Skeletal muscle tissue (tissue), 4 donors: ENCODE results near the gene GIPC3. TPM values are rescaled to one million over a fixed set of nuclear protein-coding genes. Genes with fewer than 3 reads are reported as not detected.
"Not testable (repeated sequence)": the region's sequence is repeated elsewhere in the genome, so short reads cannot be mapped to it uniquely, and the experiment has no call there.

Experiments used
- H3K27ac ChIP-seq: one replicate; pipeline ENCODE4 v1.7.0; 2013; ENCODE audit warnings: mild to moderate bottlenecking, low read depth, low read length, inconsistent platforms
- H3K27me3 ChIP-seq, 3 donors: one replicate each; pipeline ENCODE4 v1.7.0; 2013; ENCODE audit warnings: low read length in 3 of 3; ENCODE audit not compliant: control insufficient read depth in 3 of 3, insufficient read depth in 3 of 3
- H3K36me3 ChIP-seq, 3 donors: one replicate each; pipeline ENCODE4 v1.7.0; 2013; ENCODE audit warnings: low read length in 3 of 3; ENCODE audit not compliant: control insufficient read depth in 3 of 3, insufficient read depth in 3 of 3
- H3K4me1 ChIP-seq, 3 donors: one replicate each; pipeline ENCODE4 v1.7.0; 2013; ENCODE audit warnings: low read length in 3 of 3, mild to moderate bottlenecking in 3 of 3; ENCODE audit not compliant: control insufficient read depth in 3 of 3, insufficient read depth in 3 of 3
- H3K4me3 ChIP-seq, 3 donors: one replicate each; pipeline ENCODE4 v1.7.0; 2013; ENCODE audit warnings: low read length in 3 of 3
- H3K9ac ChIP-seq, 3 donors: one replicate each; pipeline ENCODE4 v1.7.0; 2013; ENCODE audit warnings: low read length in 3 of 3, mild to moderate bottlenecking in 3 of 3, moderate library complexity in 2 of 3, low read depth in 1 of 3
- H3K9me3 ChIP-seq, 3 donors: one replicate each; pipeline ENCODE4 v1.7.0; 2013; ENCODE audit warnings: low read length in 3 of 3; ENCODE audit not compliant: control insufficient read depth in 3 of 3
- total RNA-seq: library from RNA; depleted of rRNA; stranded (reverse); fragments of >200 nt; gene quantifications from one replicate; pipeline ENCODE4 v1.2.3, GENCODE V29; 2014
- donor health status: Osteomylitis.

GIPC3 gene
- total RNA-seq, 1 donor from 2014 or later, result not detected

DNA sequence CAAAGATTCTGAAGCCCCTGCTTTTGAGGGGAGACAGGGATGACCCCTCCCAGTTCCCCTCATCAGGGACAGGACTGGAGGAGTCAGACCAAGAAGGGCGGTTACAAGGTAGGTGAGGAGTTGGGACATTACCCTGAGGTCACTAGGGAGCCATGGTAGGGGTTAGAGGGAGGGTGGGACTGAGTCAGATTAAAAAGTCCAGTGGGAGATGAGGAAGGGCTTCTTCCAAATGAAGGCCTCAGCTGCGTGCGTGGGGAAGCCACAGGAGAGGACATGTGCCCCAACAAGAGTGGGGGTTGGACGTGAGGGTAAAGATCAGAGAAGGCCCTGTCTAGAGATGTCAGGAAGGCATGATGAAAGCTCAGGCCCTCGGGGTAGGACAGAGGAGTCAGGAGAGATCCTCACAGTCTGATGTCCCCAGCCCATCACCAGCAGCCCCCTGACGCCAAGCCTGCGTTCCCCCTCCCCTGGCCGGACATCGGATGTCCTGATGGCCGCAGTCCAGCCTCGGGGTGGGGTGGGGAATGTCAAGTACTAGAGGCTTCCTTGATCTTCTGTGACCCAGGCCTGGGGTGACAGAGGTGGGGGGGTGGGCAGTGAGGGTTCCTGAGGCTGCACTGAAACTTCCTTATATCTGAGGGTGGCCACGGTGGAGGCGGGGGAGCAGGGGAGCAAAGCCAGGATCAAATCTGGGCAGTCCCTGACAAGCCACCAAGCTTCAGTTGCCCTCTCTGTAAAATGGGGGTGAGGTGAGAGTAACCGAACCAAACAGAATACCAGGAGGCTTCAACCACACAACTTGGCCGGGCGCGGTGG is 21.4 kb upstream of the GIPC3 start:
- H3K4me1 ChIP-seq, result no peaks in the 10 kb centered on the region
- no peak overlapping the region for H3K9ac ChIP-seq
- peaks cover 0 to 2% (median 0%) of the 10 kb centered on the region in 3 donors for H3K27me3 ChIP-seq
- H3K27ac ChIP-seq, result no peak overlapping the region
- H3K9me3 ChIP-seq, result no peaks in the 10 kb centered on the region
- H3K4me3 ChIP-seq, result no peak overlapping the region
- H3K36me3 ChIP-seq, result no peaks in the 10 kb centered on the region

DNA sequence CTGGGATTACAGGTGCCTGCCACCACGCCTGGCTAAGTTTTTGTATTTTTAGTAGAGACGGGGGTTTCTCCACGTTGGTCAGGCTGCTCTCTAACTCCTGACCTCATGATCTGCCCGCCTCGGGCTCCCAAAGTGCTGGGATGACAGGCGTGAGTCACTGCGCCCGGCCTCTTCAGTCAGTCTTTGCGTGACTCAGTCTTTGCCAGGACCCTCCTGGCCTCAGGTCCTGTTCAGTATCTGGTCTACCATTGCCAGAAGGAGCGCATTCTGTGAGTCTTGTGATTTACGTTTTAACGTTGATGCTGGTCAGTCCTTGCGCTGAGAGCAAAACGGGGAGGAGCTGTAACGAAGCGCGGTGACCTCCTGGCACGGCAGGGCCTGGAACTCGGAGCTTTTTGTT is 20.1 kb upstream of the GIPC3 start:
- Histone ChIP-seq H3K36me3 (no peaks in the 10 kb centered on the region), H3K9me3 (no peaks in the 10 kb centered on the region), H3K27me3 (peaks cover 0 to 2% (median 0%) of the 10 kb centered on the region in 3 donors)

DNA sequence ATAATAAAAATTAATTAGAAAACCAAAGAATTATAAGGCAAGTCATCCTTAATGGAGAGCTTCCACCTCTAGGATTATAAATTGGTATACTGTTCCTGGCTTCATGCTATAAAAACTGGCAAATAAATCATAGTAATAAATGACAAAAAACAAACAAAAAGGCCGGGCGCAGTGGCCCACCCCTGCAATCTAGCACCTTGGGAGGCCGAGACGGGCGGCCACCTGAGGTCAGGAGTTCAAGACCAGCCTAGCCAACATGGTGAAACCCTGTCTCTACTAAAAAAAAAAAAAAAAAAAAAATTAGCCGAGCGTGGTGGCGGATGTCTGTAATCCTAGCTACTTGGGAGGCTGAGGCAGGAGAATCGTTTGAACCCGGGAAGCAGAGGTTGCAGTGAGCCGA is 15.2 kb upstream of the GIPC3 start:
- H3K27ac ChIP-seq, H3K36me3 ChIP-seq, H3K27me3 ChIP-seq, H3K9me3 ChIP-seq, H3K9ac ChIP-seq, H3K4me1 ChIP-seq, H3K4me3 ChIP-seq: not testable (repeated sequence)

More for the DNA sequence above, 20.1 kb upstream of the GIPC3 start:
- H3K4me3 ChIP-seq, result no peak overlapping the region
- no peak overlapping the region for H3K27ac ChIP-seq
- H3K4me1 ChIP-seq, result no peaks in the 10 kb centered on the region
- H3K9ac ChIP-seq, result no peak overlapping the region

DNA sequence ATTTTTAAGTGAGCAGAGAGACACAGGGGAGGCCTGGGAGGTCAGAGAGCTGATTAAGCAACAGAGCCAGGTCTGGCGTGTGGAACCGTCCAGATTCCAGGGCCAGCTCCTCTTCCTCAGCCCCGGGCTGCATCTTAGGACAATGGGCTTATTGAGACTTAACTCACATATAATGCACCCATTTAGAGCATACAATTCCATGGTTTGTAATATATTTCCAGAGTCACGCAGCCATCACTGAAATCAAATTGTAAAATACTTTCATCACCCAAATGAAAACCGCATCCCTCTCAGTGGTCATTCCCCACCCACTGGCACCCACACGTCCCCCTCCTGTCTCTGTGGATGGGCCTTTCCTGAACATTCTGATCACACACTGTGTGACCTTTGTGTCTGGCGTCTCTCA is 14.7 kb upstream of the GIPC3 start:
- Histone ChIP-seq H3K9ac (no peak overlapping the region), H3K36me3 (no peaks in the 10 kb centered on the region), H3K4me3 (no peak overlapping the region), H3K27me3 (no peaks in the 10 kb centered on the region), H3K27ac (no peak overlapping the region), H3K4me1 (peaks cover 5 to 10% (median 7%) of the 10 kb centered on the region in 3 donors), H3K9me3 (no peaks in the 10 kb centered on the region)

DNA sequence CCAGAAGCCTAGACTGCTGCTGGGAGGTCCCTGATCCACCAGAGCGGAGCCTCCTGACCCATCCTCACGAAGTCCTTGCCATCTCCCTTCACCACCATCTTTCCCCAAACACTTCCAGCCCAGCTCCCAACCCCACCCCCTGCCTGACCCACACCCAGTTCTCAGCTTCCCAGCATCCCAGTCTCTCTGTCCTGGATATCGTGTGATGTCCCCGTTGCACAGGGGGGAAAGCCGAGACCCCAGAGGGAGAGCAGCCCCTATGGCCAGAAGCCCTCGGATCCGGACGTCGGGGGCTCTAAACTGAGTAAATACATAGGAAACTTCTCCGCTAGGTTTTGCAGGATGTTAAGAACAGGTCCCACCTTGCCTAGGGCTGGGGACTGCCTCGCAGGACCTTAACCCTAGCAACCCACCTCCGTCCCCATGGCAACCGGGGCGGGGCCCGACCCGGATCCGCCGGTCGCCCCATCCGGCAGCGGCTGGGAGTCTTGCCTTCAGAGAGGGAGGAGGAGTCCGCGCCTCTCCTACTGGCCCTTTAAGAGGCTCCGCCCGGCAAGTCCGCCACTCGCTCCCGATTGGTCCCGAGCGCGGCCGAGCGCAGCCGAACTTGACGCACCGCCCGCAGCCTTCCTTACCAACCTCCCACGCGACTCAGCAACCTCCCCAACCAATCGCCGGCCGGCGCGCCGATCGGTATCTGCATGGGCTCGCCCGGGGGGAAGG is 13.0 kb upstream of the GIPC3 start:
- Histone ChIP-seq H3K4me1 (peaks cover 15 to 19% (median 17%) of the 10 kb centered on the region in 3 donors), H3K4me3 (peak overlapping the region; percentile 72 to 83 (median 82)), H3K27ac (no peak overlapping the region), H3K27me3 (no peaks in the 10 kb centered on the region), H3K36me3 (no peaks in the 10 kb centered on the region), H3K9ac (peak overlapping the region; percentile 74 to 79 (median 76)), H3K9me3 (no peaks in the 10 kb centered on the region)

DNA sequence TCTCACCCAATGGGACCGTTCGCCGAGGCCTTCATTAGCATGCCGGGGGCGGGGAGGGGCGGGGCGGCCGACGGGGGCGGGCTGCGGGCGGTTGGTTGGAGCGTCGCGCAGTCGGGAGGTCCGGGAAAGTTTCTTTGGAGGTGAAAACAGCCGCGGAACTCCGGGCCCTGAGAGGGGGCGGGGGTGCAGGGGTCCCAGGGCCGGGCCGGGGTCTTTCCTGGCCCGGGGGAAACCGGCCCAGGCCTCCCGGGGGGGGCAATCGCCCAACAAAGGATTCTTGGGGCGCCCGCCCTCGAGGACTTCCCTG is 12.5 kb upstream of the GIPC3 start, which contains the start of gene HMG20B:
Gene HMG20B, plus strand, starts transcription at position 90 of the 307 bp plus-strand sequence. CDS start 366 bp downstream, outside the sequence.
- H3K9ac ChIP-seq, result peak within 1 kb of the TSS; percentile 74 to 79 (median 76)
- no peaks in the 10 kb centered on the region for H3K9me3 ChIP-seq
- H3K27ac ChIP-seq, result peak within 1 kb of the TSS; percentile 12
- H3K4me1 ChIP-seq, result peaks cover 15 to 19% (median 17%) of the 10 kb centered on the region in 3 donors
- H3K4me3 ChIP-seq, result peak within 1 kb of the TSS; percentile 74 to 83 (median 82)
- H3K36me3 ChIP-seq, result no peaks in the 10 kb centered on the region
- no peaks in the 10 kb centered on the region for H3K27me3 ChIP-seq

DNA sequence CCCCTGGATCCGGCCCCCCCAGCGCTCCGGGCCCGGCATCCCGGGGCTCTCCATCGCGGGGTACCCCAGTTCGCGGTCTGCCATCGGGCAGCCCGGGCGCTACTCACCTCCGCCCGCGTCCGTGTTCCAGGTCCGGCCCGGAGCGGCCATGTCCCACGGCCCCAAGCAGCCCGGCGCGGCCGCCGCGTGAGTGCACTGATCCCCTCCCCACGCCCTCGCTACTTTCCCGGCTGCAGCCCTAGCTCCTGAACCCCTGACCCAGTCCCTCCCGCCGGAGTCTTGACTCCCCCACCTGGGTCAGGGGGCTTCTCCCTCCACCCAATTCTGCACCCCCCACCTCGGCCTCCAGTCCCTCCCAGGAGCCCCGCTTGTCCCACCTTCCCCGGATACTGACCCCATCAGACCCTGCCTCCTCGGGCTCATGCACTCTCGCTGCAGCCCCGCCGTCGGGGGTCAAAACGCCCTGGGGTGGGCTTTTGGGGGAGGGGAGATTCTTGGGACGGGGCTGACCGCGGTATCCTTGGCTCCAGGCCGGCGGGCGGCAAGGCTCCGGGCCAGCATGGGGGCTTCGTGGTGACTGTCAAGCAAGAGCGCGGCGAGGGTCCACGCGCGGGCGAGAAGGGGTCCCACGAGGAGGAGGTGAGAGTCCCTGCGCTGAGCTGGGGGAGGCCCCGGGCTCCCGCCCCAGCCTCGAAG is 12.0 kb upstream of the GIPC3 start:
- Histone ChIP-seq H3K9me3 (no peaks in the 10 kb centered on the region), H3K27me3 (no peaks in the 10 kb centered on the region), H3K36me3 (no peaks in the 10 kb centered on the region), H3K4me1 (peaks cover 15 to 19% (median 17%) of the 10 kb centered on the region in 3 donors), H3K9ac (peak overlapping the region; percentile 72 to 75 (median 72)), H3K27ac (peak overlapping the region; percentile 12), H3K4me3 (peak overlapping the region; percentile 72 to 74 (median 74))

DNA sequence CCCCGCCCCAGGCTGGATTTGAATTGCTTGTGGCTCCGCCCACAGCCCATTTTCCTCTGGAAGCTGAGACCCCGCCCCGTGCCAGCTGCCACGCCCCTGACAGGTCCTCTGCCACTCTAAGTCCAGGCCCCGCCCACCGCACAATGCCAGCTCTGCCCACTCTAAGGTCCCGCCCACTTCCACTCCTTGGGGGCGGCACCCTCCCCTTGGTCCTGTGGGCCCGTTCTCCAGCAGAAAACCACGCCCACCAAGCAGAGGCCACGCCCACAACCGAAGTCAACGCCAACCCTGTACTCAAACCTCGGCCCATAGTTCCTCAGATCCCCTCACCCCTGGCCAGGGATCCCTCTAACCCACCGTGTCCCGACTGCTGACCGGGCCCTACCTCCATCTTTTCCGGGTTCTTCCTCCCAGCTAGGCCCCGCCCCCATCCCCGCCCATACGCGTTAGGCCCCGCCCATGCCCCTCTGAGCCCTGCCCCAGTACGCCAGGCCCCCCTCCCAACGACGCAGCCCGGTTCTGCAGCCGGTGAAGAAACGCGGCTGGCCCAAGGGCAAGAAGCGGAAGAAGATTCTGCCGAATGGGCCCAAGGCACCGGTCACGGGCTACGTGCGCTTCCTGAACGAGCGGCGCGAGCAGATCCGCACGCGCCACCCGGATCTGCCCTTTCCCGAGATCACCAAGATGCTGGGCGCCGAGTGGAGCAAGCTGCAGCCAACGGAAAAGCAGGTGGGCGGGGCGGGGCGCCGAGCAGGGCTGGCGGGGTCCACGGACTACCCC is 11.2 kb upstream of the GIPC3 start:
- Histone ChIP-seq H3K4me3 (peak overlapping the region; percentile 72 to 74 (median 74)), H3K9ac (no peak overlapping the region), H3K27me3 (no peaks in the 10 kb centered on the region), H3K9me3 (no peaks in the 10 kb centered on the region), H3K4me1 (peaks cover 15 to 19% (median 17%) of the 10 kb centered on the region in 3 donors), H3K27ac (no peak overlapping the region), H3K36me3 (no peaks in the 10 kb centered on the region)

DNA sequence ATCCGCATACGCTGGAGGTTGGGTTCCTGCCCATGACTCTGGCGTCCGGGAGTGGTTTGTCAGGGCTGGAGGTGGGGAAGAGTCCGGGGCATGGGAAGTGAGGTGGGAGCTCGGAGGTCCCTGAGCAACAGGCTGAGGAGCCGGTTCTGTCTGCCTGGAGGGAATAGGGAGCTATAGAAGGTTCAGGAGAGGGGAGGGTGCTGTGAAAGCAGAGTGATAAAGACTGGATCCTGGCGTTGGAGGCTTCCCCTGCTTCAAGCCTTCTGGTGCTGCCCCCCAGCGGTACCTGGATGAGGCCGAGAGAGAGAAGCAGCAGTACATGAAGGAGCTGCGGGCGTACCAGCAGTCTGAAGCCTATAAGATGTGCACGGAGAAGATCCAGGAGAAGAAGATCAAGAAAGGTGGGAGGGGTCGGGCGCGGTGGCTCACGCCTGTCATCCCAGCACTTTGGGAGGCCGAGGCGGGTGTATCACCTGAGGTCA is 10.0 kb upstream of the GIPC3 start:
- no peaks in the 10 kb centered on the region for H3K27me3 ChIP-seq
- no peak overlapping the region for H3K27ac ChIP-seq
- H3K36me3 ChIP-seq, result no peaks in the 10 kb centered on the region
- peaks cover 15 to 19% (median 17%) of the 10 kb centered on the region in 3 donors for H3K4me1 ChIP-seq
- no peaks in the 10 kb centered on the region for H3K9me3 ChIP-seq
- no peak overlapping the region for H3K4me3 ChIP-seq
- H3K9ac ChIP-seq, result no peak overlapping the region
